Stimulated activated CD8-positive, alpha-beta memory T cell treated with anti-CD3 and anti-CD28 coated beads, Interleukin-4, amount 100 ng/mL, for 48 hours (primary cell): ENCODE measurements around the gene KRT6A.
"Not testable (repeated sequence)": the region's sequence is repeated elsewhere in the genome, so short reads cannot be mapped to it uniquely, and the experiment has no call there.

Source experiments
- DNase-seq: peaks from one replicate; pipeline ENCODE4 v3.0.0-alpha.2; 2020

KRT6A gene

DNA sequence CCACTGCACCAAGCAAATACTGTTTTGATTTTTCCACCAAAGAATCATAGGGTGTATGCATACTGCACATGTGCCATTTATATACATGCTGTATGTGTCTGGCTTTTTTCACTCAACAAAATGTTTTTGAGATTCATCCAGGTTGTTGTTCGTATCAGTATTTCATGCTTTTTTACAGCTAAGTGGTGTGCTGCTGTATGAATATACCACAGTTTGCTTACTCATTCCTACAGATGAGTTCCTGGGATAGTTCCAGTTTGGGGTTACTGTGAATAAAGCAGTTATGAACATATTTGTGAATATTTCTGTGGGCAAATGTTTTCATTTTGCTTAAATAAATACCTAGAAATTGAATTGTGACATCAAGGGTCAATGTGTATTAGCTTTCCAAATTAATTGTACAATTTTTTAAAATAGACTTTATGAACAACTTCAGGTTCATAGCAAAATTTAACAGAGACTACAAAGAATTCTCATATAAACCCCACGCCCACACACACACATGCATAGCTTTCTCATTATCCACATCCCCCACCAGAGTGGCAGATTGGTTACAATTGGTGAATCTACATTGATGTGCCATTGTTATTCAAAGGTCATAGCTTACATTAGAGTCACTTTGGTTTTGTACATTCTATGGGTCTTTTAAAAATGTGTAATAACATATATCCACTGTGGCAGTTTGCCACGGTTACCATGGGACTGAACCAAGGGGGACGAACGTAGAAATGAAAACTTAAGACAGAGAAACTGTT, 6.9 kb upstream of the KRT6A start:
- DNase-seq, result no peak

DNA sequence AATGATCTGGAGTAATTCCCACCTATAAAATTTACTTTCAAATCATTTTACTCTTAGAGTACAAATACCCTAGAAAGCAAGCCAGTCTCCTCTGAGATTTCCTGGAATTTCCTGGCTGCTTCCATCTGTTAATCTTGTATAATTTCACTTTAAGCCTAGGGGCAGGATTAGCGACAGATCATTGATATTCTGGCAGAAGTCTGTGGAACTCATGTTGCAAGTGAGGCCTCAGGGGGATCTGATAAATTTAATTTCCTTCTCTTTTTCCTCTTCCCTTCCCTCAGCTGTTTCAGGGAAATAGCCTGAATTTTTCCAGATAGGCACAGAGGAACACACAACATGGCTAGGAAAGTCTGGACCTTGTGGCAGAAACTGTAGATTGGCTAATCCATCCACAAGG, 5.9 kb upstream of the KRT6A start:
- no peak for DNase-seq

DNA sequence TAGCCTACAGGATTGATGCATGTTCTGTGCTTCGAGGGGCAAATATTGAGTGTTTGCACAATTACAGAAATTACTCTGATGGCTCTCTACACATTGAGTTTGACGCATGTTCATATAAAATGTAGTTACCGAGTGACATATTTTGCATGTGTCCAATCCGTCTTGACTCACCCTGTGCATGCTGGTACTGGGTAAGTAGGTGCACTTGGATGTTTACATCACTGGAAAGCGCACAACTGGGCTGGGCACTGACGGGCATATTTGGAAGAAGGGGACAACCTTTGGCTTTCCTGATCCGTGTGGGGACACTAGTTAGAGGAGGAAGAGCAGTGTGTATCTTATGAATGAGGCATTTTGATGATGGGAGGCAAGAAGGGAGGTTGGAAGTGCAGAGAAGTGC, 4.9 kb upstream of the KRT6A start:
- no peak for DNase-seq

DNA sequence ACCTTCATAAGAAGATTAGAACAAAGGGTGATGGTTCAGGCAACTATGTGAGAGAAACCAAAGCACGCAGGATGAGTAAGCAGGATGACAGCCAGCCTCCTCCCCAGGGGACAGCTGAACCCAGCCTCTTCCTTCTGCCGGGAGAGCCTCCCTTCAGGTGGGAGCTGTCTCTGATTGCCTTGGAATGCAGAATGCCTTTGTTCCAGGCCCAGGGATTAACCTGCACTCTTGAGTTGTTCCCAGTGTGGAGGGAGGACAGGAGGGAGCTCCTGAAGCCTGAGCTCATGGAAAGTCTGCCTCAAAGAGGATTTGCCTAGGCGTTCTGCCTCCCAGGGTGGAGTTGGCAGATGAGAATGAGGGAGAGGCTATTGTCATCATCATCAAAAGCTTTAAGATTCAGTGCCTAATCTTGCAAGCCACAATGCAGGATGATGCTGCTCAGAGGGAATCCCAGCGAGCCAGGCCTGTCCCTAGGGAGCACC, 3.6 kb upstream of the KRT6A start:
- no peak for DNase-seq

DNA sequence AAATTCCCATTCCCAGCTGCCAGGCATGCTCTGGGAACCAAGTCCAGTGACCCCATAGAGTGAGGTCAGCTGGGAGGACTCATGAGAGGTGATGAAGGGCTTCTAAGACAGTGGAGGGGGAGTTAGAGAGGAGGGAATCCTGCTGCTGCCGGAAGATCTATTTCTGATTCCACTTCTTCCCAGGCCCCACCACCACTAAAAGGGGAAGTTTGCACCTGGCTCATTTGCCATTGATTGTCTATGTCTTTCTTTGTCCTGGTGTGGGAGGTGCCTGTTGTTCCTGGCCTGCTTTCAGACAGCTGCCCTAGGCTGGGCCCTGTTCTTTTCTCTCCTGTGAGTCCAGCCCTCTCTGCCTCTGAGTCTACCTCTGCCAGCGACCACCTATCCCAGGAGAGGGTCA, 3.0 kb upstream of the KRT6A start:
- DNase-seq, result no peak

DNA sequence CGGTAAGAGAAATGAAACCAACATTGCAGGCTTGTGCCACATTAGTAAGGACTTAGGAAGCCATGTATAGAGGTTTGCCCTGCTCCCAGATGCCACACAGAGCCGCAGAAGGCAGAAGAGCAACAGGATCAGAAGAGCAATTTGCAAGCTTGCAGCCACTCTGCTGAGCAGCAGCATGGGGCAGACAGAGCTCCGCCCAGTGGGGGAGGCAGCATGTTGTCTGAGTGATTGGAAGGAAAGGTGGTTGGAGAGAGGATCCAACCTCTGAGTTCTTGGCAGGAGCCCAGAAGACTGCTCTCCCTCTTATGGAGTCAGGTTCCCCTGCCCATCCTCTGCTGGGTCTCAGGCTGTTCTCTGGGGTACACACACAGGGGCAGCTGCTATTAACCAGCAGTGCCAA, 2.3 kb upstream of the KRT6A start:
- no peak for DNase-seq

DNA sequence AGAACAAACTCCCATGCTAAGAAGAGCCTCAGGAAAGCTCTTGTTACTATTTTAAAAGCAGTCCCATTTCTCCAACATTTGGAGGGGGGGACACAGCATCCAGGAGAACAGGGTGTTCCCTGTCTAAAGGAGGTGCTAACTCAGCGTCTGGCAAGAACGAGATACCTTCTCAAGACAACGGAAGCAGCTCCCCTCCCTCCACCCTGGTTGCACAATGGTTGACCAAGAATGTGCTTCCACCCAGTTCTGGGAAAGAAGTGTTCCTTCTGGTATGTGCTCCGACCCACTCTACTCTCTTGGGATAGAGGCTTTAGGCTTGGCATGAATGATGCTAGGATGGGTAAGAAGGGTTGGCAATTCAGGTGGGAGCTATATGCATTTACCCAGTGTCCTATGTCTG, 1.5 kb upstream of the KRT6A start:
- DNase-seq, result no peak

DNA sequence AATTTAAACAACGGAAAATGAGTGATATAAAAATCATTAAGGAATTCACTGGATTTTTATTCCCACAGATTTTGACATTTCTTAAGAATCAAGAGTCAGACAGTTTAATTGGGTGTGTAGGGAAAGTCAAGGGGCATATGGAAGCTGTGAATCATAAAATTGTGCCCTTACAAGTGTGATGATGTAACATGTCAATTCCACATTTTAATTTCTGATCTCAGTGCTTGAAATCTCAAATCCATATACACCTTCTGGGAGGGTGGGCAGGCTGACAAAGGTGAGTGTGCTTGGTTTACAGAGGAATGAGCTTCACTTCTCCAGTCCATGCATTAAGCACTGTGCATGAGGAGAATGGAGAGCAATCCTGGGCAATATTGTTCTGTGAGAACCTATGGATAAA, 1.0 kb upstream of the KRT6A start:
- DNase-seq, result no peak

DNA sequence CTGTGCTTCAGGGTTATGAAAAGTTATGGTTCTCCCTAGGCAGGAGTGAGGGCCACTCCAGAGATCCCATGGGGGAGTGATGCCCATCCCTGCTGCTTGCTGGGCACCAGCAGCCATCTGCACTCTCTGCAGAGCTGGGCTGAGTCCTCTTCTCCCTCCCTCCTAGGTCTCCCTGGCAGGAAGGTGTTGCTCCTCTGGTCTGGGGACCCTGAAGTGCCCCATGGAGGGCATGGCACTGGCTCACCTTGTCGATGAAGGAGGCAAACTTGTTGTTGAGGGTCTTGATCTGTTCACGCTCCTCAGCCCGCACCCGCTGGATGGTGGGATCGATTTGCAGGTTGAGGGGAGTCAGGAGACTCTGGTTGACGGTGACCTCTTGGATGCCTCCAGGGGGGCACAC, 652 bp downstream of the KRT6A start:
- not testable (repeated sequence) for DNase-seq

DNA sequence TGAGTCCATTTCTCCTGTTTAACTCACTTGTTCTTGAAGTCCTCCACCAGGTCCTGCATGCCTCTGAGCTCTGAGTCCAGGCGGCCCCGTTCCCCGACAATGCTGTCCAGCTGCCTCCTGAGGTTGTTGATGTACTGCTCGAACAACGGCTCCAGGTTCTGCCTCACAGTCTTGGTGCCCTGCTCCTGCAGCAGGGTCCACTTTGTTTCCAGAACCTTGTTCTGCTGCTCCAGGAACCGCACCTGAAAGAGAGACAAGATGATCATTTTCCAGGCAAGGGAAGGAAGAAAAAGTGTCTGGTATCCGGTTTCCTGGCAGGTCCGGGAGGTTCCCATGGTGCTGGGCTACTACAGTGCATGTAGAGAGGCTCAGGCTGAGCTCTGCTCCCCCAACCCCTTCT, 1.6 kb downstream of the KRT6A start:
- not testable (repeated sequence) for DNase-seq

DNA sequence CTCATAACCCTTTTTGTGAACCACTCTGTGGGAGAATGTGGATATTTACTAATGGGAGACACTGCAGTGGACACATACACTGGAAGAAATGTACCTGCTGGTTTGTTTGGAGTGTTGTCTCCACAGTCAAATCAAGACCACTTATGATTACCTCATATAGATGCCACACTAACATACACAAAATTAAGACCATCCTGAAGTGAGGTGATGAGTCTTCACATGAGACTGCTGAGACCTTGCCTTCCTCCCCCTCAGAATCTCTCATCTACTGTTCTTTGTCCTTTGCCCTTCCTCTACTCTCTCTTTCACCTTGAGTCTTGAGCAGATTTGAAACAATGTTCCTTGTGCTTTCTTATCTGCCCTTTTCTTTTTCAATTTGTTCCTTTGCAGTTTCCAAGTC, 4.3 kb downstream of the KRT6A start:
- no peak for DNase-seq

DNA sequence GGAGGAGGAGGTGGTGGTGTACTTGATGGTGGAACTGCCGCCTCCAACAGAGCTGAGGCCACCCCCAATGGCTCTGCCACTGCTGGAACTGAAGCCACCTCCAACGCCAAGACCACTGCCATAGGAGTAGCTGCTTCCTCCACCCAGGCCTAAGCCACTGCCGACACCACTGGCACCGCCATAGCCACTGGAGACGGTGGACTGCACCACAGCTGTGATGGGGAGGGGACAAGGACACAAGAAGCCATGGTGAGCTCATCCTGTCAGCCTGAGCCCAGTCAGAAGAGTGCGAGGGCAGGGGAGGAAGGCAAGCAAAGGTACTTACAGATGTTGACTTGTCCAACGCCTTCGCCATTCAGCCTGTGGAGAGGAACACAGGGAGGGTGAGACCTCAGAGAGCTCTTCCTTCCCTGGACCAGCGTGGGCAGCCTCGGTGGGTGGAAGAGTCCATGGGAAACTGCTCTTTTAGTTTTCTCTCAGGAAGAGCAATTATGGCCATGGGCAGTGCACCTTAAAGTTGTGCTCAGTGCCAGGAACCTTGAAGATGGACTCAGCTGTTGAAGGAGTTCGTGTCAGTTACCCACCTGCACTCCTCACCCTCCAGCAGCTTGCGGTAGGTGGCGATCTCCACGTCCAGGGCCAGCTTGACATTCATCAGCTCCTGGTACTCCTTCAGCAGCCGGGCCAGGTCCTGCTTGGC, 5.2 kb downstream of the KRT6A start:
- DNase-seq, result not testable (repeated sequence)

DNA sequence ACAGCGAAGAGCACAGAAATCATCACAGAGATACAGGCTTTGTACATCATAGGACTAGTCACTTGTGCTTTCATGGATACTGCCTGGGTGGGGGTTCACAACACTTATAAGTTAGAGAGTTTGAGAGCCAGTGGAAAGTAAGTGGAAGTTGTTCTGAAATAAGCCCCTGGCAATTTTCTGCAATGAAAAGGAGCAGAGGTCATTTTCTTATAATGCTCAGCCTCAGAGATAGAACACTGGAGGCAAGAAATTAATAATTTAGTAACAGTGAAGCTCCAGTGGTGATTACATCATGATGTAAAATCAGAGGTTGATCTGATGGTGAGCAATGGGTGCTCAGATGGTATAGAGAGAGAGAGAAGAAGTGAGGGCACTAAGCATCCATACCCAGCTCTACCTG, 5.8 kb downstream of the KRT6A start:
- DNase-seq, result no peak

DNA sequence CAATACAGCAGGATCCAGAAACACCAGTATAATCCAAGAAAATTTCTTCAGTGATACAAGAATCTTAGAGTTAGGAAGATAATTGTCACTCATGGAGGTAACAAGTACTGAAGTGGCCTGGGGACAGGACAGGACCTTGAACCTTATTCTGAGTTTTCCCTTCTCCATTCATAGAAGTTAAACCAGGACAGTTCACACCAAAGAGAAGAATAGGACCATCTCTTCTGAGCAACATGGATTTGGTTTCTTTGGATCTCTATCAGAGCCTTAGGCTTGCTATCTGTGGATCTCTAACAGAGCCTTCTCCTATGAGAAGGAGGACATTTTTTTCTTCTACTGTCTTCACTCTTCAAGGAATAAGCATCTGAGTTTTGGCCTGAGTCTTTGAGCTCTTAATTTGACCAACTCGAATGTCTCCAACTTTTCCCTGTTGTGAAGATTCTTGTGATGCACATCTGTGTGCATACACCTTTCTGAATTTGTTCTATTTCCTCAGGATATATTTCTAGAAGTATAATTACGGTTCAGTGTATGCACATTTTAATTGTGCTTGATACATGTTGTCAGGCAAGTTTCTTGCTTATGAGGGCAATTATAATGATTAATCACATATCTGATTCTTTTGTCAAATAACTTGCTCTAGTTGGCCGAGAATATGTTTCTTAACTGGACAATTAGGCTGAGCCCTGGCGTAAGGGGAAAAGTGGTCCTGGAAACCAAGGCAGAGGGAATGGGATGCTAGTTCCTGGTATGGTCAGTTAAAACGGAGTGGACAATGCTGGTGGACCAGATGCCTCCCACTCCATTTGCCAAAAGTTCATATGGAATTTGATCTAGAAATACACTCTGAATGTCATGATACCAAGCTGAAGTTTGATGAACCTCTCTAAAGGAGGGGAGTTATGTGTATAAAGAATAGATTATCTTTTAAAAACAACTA, 6.6 kb downstream of the KRT6A start:
- DNase-seq, result no peak

DNA sequence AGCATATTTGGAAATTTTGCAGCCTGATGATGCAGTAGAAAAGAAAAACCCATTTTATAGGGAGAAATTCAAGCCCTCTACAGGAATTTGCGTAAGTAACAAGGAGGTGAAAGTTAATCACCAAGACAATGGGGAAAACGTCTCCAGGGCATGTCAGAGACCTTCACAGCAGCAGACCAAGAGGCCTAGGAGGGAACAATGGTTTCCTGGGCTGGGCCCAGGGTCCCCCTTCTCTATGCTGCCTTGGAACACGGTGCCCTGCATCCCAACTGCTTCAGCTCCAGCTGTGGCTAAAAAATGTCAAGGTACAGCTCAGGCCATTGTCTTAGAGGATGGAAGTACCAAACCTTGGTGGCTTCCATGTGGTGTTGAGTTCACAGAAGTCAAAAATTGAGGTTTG, 13.0 kb downstream of the KRT6A start:
- DNase-seq, result no peak

DNA sequence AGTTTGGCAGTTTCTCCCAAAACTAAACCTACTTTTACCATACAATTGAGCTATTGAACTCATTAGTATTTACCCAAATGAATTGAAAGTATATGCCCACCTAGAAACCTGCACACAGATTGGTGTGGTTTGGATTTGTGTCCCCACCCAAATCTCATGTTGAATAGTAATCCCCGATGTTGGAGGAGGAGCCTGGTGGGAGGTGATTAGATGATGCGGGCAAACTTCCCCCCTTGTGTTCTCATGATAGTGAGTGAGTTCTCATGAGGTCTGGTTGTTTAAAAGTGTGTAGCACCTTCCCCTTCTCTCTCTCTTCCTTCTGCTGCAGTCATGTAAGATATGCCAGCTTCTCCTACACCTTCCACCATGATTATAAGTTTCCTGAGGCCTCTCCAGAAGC, 15.4 kb downstream of the KRT6A start:
- DNase-seq, result no peak

DNA sequence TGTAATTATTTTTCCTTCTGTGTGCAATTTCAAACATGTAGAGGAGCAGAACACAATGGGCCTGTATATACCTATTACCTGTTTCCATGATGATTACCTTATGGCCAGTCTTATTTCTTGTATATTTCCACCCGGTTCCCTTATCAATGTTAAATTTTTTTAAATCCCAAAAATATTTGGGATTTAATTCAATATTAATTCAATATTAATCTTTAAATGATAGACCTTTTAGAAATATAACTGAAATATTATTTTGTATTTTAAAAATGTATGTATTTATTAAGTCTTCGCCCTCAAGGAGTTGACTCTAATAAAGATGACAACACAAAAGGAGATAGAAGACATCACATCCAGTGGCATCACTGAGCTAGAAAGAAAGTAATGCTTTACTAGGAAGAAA, 18.8 kb downstream of the KRT6A start:
- DNase-seq, result no peak

DNA sequence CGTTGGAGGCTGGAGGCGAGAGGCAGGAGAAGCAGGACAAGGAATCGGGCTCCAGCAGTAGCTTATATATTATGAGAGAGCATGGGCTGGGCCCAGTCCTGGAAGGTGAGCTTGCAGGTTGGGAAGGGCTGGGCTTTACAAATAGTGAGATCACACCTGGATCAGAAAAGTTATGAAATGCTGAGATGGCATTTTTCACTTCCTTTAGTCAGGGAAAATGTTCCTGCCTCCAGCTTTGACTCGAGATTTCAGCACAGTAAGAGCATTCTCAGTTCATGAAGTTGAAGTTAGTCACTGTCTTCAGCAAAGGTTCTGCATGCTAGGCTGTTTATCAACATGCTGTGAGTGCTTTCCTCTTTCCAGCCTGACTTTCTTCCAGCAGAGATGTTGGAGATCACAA, 19.3 kb downstream of the KRT6A start, which contains the start of gene KRT6C:
TSS of gene KRT6C (minus strand) at position 38 of the 400 bp plus-strand sequence. CDS start 68 bp downstream, outside the sequence.
- DNase-seq, result no peak

DNA sequence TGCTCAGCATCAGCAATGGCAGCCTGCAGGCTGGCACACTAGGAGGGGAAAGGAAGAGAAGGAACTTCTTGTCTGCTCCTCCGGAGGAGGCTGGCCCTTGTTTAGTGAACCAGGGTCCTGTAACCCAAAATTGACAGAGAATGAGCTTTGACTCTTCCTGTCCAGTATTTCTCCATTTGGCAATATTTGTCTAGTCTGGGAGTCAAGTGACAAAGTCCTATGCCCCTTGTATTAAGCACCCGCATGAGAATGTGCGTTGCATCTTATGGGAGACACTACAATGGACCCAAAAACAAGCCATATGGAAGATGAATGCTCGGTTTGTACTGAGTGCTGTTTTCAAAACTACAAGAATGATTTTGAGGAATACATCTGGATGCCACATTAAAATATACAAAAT, 23.2 kb downstream of the KRT6A start:
- no peak for DNase-seq

DNA sequence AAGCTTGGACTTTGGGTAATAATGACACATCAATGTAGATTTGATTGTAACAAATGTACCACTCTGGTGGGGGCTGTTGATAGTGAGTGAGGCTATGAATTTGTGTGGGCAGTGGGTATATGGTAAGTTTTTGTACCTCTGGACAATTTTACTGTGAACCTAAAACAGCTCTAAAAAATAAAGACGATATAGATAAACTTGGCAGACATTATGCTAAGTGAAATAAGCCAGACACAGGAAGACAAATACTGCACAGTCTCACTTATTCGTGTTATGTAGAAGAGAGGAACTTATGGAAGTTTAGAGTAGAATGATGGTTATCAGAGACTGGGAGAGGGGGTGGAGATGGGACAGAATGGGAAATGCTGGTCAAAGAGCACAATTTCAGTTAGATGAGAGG, 28.2 kb downstream of the KRT6A start:
- DNase-seq, result no peak

DNA sequence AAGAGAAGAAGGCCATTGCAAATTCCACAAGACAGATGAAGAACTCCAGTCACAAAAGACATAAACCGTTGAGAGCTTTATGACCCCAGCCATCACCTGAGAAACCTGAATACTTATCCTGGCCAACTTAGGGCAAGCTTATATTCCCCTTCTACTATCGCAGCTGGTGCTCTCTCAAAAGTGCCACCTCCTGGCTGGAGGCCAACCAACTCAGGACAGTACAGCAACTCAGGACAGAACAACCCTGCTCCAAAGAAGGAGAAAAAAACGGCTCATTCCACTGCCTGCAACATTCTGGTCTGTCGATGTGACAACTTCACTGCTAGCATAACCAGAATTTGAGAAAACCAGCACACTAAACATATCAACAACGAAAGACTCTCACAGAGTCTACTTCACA, 31.4 kb downstream of the KRT6A start:
- no peak for DNase-seq

DNA sequence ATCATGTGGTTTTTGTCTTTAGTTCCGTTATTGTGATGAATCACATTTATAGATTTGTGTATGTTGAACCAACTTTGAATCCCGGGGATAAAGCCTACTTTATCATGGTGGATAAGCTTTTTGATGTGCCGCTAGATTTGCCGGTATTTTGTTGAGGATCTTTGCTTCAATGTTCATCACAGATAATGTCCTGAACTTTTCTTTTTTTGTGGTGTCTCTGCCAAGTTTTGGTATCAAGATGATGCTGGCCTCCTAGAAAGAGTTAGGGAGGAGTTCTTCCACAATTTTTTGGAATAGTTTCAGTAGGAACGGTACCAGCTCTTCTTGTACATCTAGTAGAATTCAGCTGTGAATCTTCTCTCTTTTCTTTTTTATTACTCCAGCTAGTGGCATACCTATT, 34.2 kb downstream of the KRT6A start:
- DNase-seq, result no peak

DNA sequence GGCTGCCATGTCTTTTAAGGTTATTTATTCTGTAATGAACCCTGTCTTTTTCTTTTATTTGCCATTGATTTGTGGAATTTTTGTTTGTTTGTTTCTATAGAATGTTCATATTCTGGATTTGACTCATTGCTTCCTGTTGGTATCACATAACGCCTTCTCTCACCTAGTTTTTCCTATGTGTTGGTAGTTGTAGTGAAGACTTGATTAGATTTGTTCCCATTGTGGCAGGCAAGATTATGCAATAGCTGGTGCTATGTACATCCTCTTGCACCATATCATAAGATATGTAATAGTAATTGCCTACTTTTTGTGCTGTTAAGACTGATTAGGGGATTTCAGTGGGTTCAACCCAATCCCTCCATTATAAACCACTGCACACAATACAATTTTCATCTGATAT, 37.2 kb downstream of the KRT6A start:
- no peak for DNase-seq
